ENCODE results near the gene MTOR.
"Not testable (repeated sequence)": the region's sequence is repeated elsewhere in the genome, so short reads cannot be mapped to it uniquely, and the experiment has no call there.

The MTOR gene

DNA sequence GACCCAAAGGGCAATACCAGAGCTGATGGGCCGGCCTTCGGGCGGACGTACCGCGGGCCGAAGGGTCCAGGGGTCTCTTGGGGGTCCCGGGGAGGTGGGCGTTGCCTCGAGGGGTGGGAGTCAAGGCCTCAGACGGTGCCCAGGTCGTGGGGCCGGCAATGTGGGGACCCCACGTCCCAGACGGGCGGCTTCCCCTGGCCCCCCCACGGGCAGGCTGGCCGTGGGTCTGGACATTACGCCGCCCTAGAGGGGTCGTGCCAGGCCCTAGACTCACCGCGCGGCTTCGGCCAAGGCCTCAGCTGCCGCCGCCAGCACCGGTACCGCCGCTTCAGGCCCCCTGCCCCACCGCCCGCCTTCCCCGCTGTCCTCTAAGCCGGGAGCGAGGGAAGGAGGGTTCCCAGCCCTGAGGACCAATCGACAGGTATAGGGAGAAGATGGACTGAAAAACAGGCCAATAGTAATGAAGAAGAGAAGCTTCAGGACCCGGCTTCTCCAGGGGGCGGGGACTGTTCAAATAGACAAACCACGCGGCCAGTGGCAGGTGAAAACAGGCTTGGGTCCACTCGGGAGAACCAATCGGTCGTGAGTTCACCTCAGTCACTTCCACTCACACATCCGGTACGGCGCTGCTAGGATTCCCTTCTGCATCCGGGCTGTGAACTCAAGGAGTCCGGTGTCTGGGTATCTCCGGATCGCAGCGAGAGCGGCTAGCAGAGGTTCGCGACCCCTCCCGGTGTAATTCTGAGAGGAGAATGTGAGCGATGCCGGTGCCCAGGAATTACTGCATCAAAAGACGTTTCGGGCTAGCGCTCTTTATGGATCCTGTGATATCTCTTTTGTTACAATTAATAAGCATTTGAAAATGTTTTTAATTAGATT lies at the start of gene MTOR:
Gene MTOR (minus strand): TSS at position 381 of the 879 bp plus-strand sequence. CDS start 3,142 bp downstream, outside the sequence.
- TF ChIP-seq, protein P1, sequence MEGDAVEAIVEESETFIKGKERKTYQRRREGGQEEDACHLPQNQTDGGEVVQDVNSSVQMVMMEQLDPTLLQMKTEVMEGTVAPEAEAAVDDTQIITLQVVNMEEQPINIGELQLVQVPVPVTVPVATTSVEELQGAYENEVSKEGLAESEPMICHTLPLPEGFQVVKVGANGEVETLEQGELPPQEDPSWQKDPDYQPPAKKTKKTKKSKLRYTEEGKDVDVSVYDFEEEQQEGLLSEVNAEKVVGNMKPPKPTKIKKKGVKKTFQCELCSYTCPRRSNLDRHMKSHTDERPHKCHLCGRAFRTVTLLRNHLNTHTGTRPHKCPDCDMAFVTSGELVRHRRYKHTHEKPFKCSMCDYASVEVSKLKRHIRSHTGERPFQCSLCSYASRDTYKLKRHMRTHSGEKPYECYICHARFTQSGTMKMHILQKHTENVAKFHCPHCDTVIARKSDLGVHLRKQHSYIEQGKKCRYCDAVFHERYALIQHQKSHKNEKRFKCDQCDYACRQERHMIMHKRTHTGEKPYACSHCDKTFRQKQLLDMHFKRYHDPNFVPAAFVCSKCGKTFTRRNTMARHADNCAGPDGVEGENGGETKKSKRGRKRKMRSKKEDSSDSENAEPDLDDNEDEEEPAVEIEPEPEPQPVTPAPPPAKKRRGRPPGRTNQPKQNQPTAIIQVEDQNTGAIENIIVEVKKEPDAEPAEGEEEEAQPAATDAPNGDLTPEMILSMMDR (IDR thresholded peaks at IDR 0.05; ENCODE audit: low read depth, low read length): no peak
- peak within 1 kb of the TSS; percentile 72 for H3K4me3 ChIP-seq (ENCODE audit: low read depth, low read length)

DNA sequence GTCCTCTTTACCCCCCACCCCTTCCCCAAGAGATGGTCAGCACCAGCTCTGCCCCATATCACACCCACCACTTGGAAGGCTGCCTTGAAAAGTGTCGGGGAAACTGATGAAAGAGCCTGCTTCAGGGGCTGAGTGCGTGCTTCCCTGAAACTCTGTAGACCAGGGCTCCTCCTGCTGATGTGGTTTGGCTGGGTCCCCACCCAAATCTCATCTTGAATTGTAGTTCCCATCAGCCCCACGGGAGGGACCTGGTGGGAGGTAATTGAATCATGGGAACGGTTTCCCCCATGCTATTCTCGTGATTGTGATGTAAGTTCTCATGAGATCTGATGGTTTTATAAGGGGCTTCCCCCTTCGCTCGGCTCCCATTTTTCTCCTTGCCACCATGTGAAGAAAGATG lies 47.0 kb upstream of the MTOR start:
- no peak overlapping the region for H3K4me3 ChIP-seq (ENCODE audit: low read depth, low read length)
- TF ChIP-seq, protein P1 (IDR thresholded peaks at IDR 0.05; ENCODE audit: low read depth, low read length): no peak

DNA sequence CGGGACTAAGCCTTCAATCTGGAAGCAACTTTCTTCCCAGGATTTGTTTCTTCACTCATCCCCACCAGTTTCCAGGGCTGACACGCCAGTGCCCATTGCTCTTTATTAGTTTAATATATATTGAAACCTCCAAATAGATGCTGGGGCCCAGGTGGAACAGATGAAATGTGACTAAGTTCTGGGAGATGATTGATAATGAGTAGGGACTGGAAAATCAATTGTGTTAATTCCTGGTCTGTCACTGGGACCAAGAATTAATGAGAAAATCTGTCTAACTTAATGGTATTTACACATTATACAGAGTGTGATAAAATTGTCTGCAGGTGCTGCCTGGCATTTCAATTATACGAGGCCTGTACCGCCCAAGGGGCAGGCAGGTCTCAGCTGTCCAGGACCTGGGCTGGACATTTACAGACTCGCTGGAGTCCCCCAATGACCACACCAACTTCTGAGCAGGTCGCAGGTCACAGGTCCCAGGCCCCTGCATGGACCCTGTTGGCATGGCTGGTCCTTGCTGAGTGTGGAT lies 46.4 kb upstream of the MTOR start:
- H3K4me3 ChIP-seq (ENCODE audit: low read depth, low read length): no peak overlapping the region
- TF ChIP-seq, protein P1 (IDR thresholded peaks at IDR 0.05; ENCODE audit: low read depth, low read length): no peak

DNA sequence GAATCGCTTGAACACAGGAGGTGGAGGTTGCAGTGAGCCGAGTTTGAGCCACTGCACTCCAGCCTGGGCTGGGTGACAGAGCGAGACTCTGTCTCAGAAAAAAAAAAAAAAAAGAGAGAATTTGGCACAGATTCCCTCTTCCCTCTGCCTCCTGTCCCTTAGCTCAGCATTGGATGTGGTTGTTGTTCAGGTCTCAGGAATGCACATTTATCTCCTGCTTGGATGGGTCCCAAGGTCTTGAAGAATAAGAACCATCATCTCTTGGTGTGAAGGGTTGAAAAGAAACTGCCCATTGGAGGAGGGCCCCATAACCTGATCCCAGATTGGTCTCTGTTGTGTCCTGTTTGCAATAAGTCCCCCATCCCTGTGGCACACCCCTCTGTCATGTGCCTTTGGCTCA lies 45.5 kb upstream of the MTOR start:
- TF ChIP-seq, protein P1 (IDR thresholded peaks at IDR 0.05; ENCODE audit: low read depth, low read length): no peak
- no peak overlapping the region for H3K4me3 ChIP-seq (ENCODE audit: low read depth, low read length)

DNA sequence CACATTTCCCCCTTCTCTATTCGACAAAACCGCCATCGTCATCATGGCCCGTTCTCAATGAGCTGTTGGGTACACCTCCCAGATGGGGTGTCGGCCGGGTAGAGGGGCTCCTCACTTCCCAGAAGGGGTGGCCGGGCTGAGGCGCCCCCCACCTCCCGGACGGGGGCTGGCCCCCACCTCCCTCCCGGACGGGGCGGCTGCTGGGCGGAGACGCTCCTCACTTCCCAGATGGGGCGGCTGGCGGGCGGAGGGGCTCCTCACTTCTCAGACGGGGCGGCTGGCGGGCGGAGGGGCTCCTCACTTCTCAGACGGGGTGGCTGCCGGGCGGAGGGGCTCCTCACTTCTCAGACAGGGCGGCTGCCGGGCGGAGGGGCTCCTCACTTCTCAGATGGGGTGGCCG lies 43.2 kb upstream of the MTOR start:
- H3K4me3 ChIP-seq (ENCODE audit: low read depth, low read length): not testable (repeated sequence)

DNA sequence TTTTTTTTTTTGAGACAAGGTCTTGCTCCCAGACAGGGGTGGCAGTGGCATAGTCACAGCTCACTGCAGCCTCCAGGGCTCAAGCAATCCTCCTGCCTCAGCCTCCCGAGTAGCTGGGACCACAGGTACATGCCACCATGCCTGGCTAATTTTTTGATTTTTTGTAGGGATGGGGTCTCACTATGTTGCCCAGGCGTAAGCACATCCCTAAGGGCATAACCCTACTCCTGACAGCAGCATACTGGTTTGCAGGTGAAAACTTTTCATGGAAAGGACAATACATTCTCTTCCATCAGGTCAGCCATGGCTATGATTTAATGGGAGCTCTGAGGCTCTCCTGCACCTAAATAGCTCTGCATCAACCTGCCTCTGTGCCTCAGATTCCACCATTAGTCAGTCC lies 40.0 kb upstream of the MTOR start:
- H3K4me3 ChIP-seq (ENCODE audit: low read depth, low read length): no peak overlapping the region
- TF ChIP-seq, protein P1 (IDR thresholded peaks at IDR 0.05; ENCODE audit: low read depth, low read length): no peak

DNA sequence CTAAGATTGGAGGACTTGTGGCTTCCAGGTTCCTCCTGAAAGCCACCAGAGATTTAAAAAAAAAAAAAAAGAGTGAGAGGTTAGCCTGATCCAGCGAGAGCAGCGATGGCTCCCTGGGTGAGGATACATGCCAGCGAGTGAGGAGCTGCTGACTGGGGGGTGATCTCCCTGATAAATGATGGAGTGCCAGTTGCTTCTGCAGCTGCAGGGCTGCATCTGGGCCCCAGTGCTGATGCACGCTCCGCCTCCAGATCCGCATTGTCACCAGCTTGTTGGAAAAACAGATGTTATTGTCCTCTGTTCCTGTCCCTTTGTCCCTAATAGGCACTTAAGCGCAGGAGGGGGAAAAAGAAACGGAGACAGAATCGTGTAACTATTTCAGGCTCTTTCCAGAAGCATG lies 39.2 kb upstream of the MTOR start:
- TF ChIP-seq, protein P1 (IDR thresholded peaks at IDR 0.05; ENCODE audit: low read depth, low read length): no peak
- no peak overlapping the region for H3K4me3 ChIP-seq (ENCODE audit: low read depth, low read length)

Measured in WI38 (cell line).